ENCODE data around the gene EXOC4.

Gene EXOC4

GRCh38 chr7:133434246-133434865, 181.5 kb downstream of the EXOC4 start:
- no peak for DNase-seq

- DNase-seq = no peak
These were observed 183.1 kb downstream of the EXOC4 start for GRCh38 chr7:133436014-133436428.

GRCh38 chr7:133437544-133437943, 184.7 kb downstream of the EXOC4 start:
- DNase-seq = no peak

GRCh38 chr7:133442818-133443217, 189.9 kb downstream of the EXOC4 start:
- no peak for DNase-seq

- no peak for DNase-seq
These were observed 192.7 kb downstream of the EXOC4 start for GRCh38 chr7:133445617-133446016.

- DNase-seq = no peak
These were observed 195.1 kb downstream of the EXOC4 start for GRCh38 chr7:133448012-133448411.

GRCh38 chr7:133452577-133452976, 199.7 kb downstream of the EXOC4 start:
- DNase-seq = no peak

- DNase-seq = no peak
These were observed 205.8 kb downstream of the EXOC4 start for GRCh38 chr7:133458688-133459087.

GRCh38 chr7:133461421-133461820, 208.5 kb downstream of the EXOC4 start:
- DNase-seq = no peak

GRCh38 chr7:133475655-133476054, 222.8 kb downstream of the EXOC4 start:
- no peak for DNase-seq

- DNase-seq = no peak
These were observed 224.9 kb downstream of the EXOC4 start for GRCh38 chr7:133477791-133478190.

GRCh38 chr7:133478591-133479135, 225.8 kb downstream of the EXOC4 start:
- DNase-seq = no peak

- DNase-seq = no peak
These were observed 226.7 kb downstream of the EXOC4 start for GRCh38 chr7:133479456-133480065.

GRCh38 chr7:133480868-133481267, 228.0 kb downstream of the EXOC4 start:
- no peak for DNase-seq

GRCh38 chr7:133481676-133482075, 228.8 kb downstream of the EXOC4 start:
- DNase-seq = no peak

GRCh38 chr7:133482599-133482998, 229.7 kb downstream of the EXOC4 start:
- no peak for DNase-seq

GRCh38 chr7:133484086-133484485, 231.2 kb downstream of the EXOC4 start:
- peak; percentile 40 for DNase-seq

- DNase-seq = no peak
These were observed 237.0 kb downstream of the EXOC4 start for GRCh38 chr7:133489906-133490305.

- no peak for DNase-seq
These were observed 238.4 kb downstream of the EXOC4 start for GRCh38 chr7:133491201-133491691.

- no peak for DNase-seq
These were observed 239.2 kb downstream of the EXOC4 start for GRCh38 chr7:133491846-133492652.

- DNase-seq = no peak
These were observed 244.2 kb downstream of the EXOC4 start for GRCh38 chr7:133497061-133497460.

GRCh38 chr7:133501771-133502170, 248.9 kb downstream of the EXOC4 start:
- DNase-seq = no peak

GRCh38 chr7:133502498-133502897, 249.6 kb downstream of the EXOC4 start:
- no peak for DNase-seq

- no peak for DNase-seq
These were observed 250.1 kb downstream of the EXOC4 start for GRCh38 chr7:133502972-133503371.
